CD14-positive monocyte (primary cell): Measurements from ENCODE around the gene PROZ. TPM values are rescaled to one million over a fixed set of nuclear protein-coding genes. Genes with fewer than 3 reads are reported as not detected.

ENCODE experiments used
- DNase-seq, 3 donors: peaks; one replicate each; pipeline ENCODE4 v3.0.0-alpha.2; 2011 to 2022
- H2AFZ ChIP-seq: 2 replicates; pipeline ENCODE4 v1.6.0; 2012; ENCODE audit warnings: mild to moderate bottlenecking, low read depth, low read length, inconsistent platforms; ENCODE audit not compliant: insufficient read depth, poor library complexity, severe bottlenecking
- H3K27ac ChIP-seq, 2 donors: 1 replicate in 1 of 2; 2 replicates in 1 of 2; pipeline ENCODE4 v1.5.1; 2012 to 2013; ENCODE audit warnings: low read length in 2 of 2, control low read depth in 1 of 2, inconsistent platforms in 1 of 2, low read depth in 1 of 2, mild to moderate bottlenecking in 1 of 2
- H3K27me3 ChIP-seq, 2 donors: one replicate each; pipeline versions ENCODE4 v1.6.0 to v1.6.1; 2011 to 2013; ENCODE audit warnings: low read length in 2 of 2; ENCODE audit not compliant: control insufficient read depth in 2 of 2, insufficient read depth in 2 of 2
- H3K36me3 ChIP-seq, 2 donors: replicated peaks in 1 of 2; 1 replicate in 1 of 2; 2 replicates in 1 of 2; pipeline versions ENCODE4 v1.5.1 to v1.6.1; 2012 to 2013; ENCODE audit warnings: low read length in 2 of 2, control low read depth in 1 of 2, inconsistent platforms in 1 of 2, mild to moderate bottlenecking in 1 of 2; ENCODE audit not compliant: insufficient read depth in 2 of 2, control insufficient read depth in 1 of 2
- H3K4me1 ChIP-seq, 2 donors: 1 replicate in 1 of 2; 2 replicates in 1 of 2; pipeline versions ENCODE4 v1.5.1 to v1.6.1; 2012 to 2013; ENCODE audit warnings: low read length in 2 of 2, control low read depth in 1 of 2, inconsistent platforms in 1 of 2, mild to moderate bottlenecking in 1 of 2, moderate library complexity in 1 of 2; ENCODE audit not compliant: insufficient read depth in 2 of 2, control insufficient read depth in 1 of 2
- H3K4me2 ChIP-seq: replicated peaks from 2 replicates; pipeline ENCODE3; 2012; ENCODE audit warnings: low read length, moderate library complexity, mild to moderate bottlenecking; ENCODE audit not compliant: poor library complexity, severe bottlenecking; ENCODE audit errors: extremely low read depth
- H3K4me3 ChIP-seq, 3 experiments: fragments of 200-600 bp in 1 of 3; sonication (generic) in 1 of 3; replicated peaks in 1 of 3; 1 replicate in 2 of 3; 2 replicates in 1 of 3; pipeline ENCODE4 v1.5.1; 2011 to 2013; ENCODE audit warnings: low read length in 3 of 3, mild to moderate bottlenecking in 3 of 3, control low read depth in 2 of 3, low read depth in 2 of 3, inconsistent platforms in 1 of 3, moderate library complexity in 1 of 3
- H3K79me2 ChIP-seq: 2 replicates; pipeline ENCODE4 v1.6.0; 2012; ENCODE audit warnings: mild to moderate bottlenecking, control low read depth, inconsistent platforms, low read length, moderate library complexity; ENCODE audit not compliant: insufficient read depth
- H3K9ac ChIP-seq: 2 replicates; pipeline ENCODE4 v1.6.0; 2017; ENCODE audit warnings: low read length, mild to moderate bottlenecking; ENCODE audit not compliant: insufficient read depth, poor library complexity, severe bottlenecking
- H3K9me3 ChIP-seq, 2 donors: replicated peaks in 1 of 2; 1 replicate in 1 of 2; 2 replicates in 1 of 2; pipeline versions ENCODE4 v1.5.1 to v1.6.1; 2012 to 2013; ENCODE audit warnings: low read length in 2 of 2, control low read depth in 1 of 2; ENCODE audit not compliant: control insufficient read depth in 1 of 2, insufficient read depth in 1 of 2
- H4K20me1 ChIP-seq: 2 replicates; pipeline ENCODE4 v1.6.0; 2012; ENCODE audit warnings: mild to moderate bottlenecking, low read length, control low read depth, moderate library complexity; ENCODE audit not compliant: insufficient read depth
- H3K27ac Mint-ChIP-seq, 7 donors: one replicate each; pipeline ENCODE4 v1.8.0; 2020; ENCODE audit warnings: mild to moderate bottlenecking in 7 of 7, mixed read lengths in 7 of 7, moderate library complexity in 6 of 7, inconsistent platforms in 2 of 7
- H3K27me3 Mint-ChIP-seq, 3 donors: one replicate each; pipeline ENCODE4 v1.8.0; 2021 to 2022; ENCODE audit warnings: low read depth in 3 of 3, mild to moderate bottlenecking in 3 of 3, mixed read lengths in 3 of 3, moderate library complexity in 3 of 3, inconsistent platforms in 1 of 3
- H3K36me3 Mint-ChIP-seq, 2 donors: one replicate each; pipeline ENCODE4 v1.8.0; 2020; ENCODE audit warnings: mixed read lengths in 2 of 2, inconsistent platforms in 1 of 2, mild to moderate bottlenecking in 1 of 2
- H3K4me1 Mint-ChIP-seq: one replicate; pipeline ENCODE4 v1.8.0; 2020; ENCODE audit warnings: mild to moderate bottlenecking, mixed read lengths
- H3K4me3 Mint-ChIP-seq, 2 donors: one replicate each; pipeline ENCODE4 v1.8.0; 2020; ENCODE audit warnings: mild to moderate bottlenecking in 2 of 2, mixed read lengths in 2 of 2, moderate library complexity in 1 of 2
- H3K9me3 Mint-ChIP-seq, 7 donors: one replicate each; pipeline ENCODE4 v1.8.0; 2020 to 2022; ENCODE audit warnings: mixed read lengths in 7 of 7, mild to moderate bottlenecking in 6 of 7, moderate library complexity in 6 of 7, inconsistent platforms in 2 of 7
- WGBS: methylation state at CpG from one replicate; pipeline ENCODE4 v1.1.5; 2013; ENCODE audit warnings: missing lambda C conversion rate; ENCODE audit not compliant: insufficient coverage; 5-methylcytosine and 5-hydroxymethylcytosine counted together
- intact Hi-C, 2 donors: fragments of 100-400 bp; cut with micrococcal nuclease; formaldehyde crosslinking; loops; one replicate each; pipeline versions ENCODE4 v1.15.0 to v1.15.1; 2023
- polyA plus RNA-seq, 3 donors: library from polyadenylated mRNA; depleted of rRNA in 1 of 3; unstranded in 2 of 3; stranded (reverse) in 1 of 3; fragments of 300-500 nt in 2 of 3; fragments of >200 nt in 1 of 3; fragmentation: Illumina TruSeq in 2 of 3; gene quantifications; 1 replicate in 2 of 3; 2 replicates in 1 of 3; pipeline ENCODE4 v1.2.3, GENCODE V29; 2012 to 2021
- TF ChIP-seq, protein P1 (sequence below): fragments of 200-600 bp; IDR thresholded peaks from one replicate; pipeline ENCODE4 v1.8.0; 2022; ENCODE audit warnings: antibody characterized with exemption, mild to moderate bottlenecking

PROZ gene
- polyA plus RNA-seq, 3 donors, result not detected

DNA sequence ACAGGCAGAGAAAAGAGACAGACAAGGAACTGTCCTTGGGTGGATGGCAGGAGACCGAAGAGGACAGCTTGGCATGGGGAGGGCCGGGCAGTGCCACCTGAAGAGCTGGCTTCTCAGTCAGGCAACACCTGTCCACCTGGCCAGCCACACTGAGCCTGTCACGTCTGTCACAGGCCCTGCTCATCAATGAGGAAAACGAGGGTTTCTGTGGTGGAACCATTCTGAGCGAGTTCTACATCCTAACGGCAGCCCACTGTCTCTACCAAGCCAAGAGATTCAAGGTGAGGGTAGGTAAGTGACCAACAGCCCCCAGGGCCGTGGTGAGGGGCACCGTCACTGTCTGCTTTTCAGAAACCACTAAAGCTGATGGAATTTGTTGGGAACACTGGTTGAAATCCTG is 11.2 kb upstream of the PROZ start:
- Mint-ChIP-seq H3K4me1 (peaks cover 5% of the 10 kb centered on the region), H3K4me3 (no peak overlapping the region), H3K27me3 (peaks cover 15 to 23% (median 22%) of the 10 kb centered on the region in 3 donors), H3K9me3 (peaks cover 2 to 11% (median 5%) of the 10 kb centered on the region in 7 donors), H3K27ac (peak overlapping the region in 2 of 7 donors; percentile 43 to 62), H3K36me3 (peaks cover 0 to under 1% of the 10 kb centered on the region in 2 donors)
- 88% methylated on average over 6 of the region's 8 CpGs for WGBS
- Histone ChIP-seq H2AFZ (no peak overlapping the region), H3K9me3 (peaks cover 0 to 3% of the 10 kb centered on the region in 2 donors), H3K4me2 (no peak overlapping the region), H3K79me2 (no peaks in the 10 kb centered on the region), H4K20me1 (no peaks in the 10 kb centered on the region), H3K36me3 (no peaks in the 10 kb centered on the region), H3K4me1 (peaks cover 3 to 4% of the 10 kb centered on the region in 2 donors), H3K27me3 (peaks cover 4 to 16% of the 10 kb centered on the region in 2 donors), H3K9ac (no peak overlapping the region), H3K27ac (no peak overlapping the region), H3K4me3 (no peak overlapping the region)
- intact Hi-C loops, result no loop called here
- no peak for DNase-seq
- TF ChIP-seq, protein P1, sequence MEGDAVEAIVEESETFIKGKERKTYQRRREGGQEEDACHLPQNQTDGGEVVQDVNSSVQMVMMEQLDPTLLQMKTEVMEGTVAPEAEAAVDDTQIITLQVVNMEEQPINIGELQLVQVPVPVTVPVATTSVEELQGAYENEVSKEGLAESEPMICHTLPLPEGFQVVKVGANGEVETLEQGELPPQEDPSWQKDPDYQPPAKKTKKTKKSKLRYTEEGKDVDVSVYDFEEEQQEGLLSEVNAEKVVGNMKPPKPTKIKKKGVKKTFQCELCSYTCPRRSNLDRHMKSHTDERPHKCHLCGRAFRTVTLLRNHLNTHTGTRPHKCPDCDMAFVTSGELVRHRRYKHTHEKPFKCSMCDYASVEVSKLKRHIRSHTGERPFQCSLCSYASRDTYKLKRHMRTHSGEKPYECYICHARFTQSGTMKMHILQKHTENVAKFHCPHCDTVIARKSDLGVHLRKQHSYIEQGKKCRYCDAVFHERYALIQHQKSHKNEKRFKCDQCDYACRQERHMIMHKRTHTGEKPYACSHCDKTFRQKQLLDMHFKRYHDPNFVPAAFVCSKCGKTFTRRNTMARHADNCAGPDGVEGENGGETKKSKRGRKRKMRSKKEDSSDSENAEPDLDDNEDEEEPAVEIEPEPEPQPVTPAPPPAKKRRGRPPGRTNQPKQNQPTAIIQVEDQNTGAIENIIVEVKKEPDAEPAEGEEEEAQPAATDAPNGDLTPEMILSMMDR, result no peak

DNA sequence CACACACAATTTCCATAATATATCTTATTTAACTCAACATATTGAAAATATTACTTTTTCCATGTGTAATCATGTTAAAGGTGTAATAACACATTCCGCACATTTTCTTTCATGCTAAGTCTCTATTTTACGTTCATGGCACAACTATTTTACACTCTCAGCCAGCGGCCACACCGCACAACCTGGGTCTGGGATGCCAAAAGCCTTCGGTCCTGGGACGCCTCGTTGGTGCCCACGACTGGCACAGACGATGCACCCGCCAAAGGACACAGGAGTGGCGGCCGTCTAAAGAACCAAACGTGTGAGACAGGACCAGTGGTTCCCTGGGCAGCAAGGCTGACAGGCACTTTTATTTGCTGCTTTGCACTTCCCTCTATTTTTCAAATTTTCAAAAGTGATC is 10.0 kb upstream of the PROZ start:
- Histone ChIP-seq H3K4me3 (no peak overlapping the region), H3K4me2 (no peak overlapping the region), H3K9me3 (peaks cover 0 to 4% of the 10 kb centered on the region in 2 donors), H2AFZ (no peak overlapping the region), H3K79me2 (no peaks in the 10 kb centered on the region), H3K27ac (no peak overlapping the region), H4K20me1 (no peaks in the 10 kb centered on the region), H3K4me1 (peaks cover 15 to 16% of the 10 kb centered on the region in 2 donors), H3K9ac (no peak overlapping the region), H3K36me3 (no peaks in the 10 kb centered on the region), H3K27me3 (peaks cover 13 to 27% of the 10 kb centered on the region in 2 donors)
- no peak overlapping the region for H3K27ac Mint-ChIP-seq
- peaks cover 23 to 34% (median 32%) of the 10 kb centered on the region in 3 donors for H3K27me3 Mint-ChIP-seq
- TF ChIP-seq, protein P1, result no peak
- H3K4me1 Mint-ChIP-seq, result peaks cover 15% of the 10 kb centered on the region
- no peak for DNase-seq
- intact Hi-C loops, result no loop called here
- 96% methylated on average over 10 of the region's 13 CpGs for WGBS
- peaks cover 6 to 7% of the 10 kb centered on the region in 2 donors for H3K36me3 Mint-ChIP-seq
- no peak overlapping the region for H3K4me3 Mint-ChIP-seq
- H3K9me3 Mint-ChIP-seq, result peaks cover 2 to 16% (median 11%) of the 10 kb centered on the region in 7 donors
